ENCODE results near the gene NOP58. TPM values are rescaled to one million over a fixed set of nuclear protein-coding genes. Genes with fewer than 3 reads are reported as not detected.

Gene NOP58, protein sequence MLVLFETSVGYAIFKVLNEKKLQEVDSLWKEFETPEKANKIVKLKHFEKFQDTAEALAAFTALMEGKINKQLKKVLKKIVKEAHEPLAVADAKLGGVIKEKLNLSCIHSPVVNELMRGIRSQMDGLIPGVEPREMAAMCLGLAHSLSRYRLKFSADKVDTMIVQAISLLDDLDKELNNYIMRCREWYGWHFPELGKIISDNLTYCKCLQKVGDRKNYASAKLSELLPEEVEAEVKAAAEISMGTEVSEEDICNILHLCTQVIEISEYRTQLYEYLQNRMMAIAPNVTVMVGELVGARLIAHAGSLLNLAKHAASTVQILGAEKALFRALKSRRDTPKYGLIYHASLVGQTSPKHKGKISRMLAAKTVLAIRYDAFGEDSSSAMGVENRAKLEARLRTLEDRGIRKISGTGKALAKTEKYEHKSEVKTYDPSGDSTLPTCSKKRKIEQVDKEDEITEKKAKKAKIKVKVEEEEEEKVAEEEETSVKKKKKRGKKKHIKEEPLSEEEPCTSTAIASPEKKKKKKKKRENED
- total RNA-seq, result 58.2 and 66.0 TPM in 2 replicates

DNA sequence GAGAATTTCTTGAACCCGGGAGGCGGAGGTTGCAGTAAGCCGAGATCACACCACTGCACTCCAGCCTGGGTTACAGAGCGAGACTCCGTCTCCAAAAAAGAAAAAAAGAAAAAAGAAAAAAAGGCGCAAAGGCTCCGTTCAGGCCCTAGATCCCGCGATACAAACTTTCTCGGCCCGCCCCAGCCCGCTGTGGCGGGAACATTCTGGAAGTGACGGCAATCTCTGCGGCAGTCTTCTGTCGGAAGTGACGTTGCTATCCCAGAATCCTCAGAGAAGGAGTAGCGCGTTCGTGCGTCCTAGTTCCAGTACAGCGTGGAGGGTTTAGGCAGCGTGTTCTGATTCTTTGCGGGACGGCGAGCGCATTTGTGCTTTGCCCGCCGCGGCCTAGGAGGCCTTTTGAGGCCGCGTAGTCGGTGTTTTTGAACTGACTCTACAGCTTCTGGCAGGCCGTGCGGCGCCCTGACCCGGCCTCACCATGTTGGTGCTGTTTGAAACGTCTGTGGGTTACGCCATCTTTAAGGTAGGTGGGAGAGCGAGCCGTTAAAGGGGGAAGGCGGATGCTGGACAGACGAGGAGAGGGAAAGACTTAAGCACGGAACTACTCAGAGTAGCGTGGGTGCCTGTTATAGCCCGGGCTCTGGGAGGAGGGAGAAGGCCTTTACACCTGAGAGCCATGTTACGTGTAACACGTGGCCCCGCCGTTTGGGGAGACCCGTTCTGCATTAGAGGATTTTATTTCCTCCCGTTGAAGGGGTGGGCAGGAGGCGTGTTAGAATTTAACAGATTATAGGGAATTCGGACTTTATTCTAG is at the start of gene NOP58:
NOP58 (plus strand) TSS at position 297 of the 811 bp plus-strand sequence; CDS start at position 476, 179 bp downstream.

DNA sequence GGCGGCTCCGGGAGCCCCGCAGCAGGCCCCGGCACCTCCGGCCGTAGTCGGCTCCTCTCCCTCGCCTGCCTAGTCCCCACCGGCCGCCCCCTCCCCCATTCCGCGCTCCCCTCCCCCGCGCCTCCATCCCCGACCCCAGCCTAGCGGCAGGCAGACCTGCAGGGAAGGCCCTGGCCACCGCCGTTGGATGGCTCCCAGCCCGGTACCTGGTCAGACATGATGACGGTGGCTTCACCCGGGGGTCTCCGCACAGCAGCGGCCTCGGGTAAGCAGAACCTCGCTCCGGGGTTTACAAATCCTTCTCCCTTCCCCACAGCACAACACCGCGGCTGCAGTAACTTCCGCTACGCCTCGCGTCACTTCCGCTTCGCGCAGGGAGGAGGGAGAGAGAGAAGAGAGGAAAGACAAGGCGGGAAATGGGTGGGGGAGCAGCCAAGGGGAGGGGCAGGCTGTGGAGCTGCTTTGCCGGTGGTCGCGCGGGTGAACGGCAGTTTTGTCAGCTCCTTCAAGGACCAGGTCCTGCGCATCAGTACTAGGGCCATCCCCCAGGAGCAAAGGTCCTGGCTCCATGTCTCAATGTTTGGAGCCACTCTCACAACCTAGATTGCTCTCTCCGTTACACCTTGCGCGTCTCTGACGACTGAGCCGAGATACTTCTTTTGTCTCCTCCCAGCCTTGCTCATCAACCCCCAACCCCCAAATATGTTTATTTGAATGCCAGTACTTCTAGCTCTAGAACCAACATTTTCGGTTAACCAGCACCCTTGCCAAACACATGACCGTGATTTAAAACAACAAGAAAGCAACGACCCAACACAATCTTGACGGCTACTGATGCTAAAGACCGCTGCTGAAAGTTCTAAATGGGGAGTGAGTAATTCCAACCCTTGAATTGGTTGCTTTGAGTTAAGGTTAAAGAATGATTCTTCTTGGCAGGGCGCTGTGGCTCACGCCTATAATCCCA is 27.0 kb upstream of the NOP58 start, which contains the start of gene SUMO1:
SUMO1 (minus strand) TSS at position 364 of the 964 bp plus-strand sequence; CDS start at position 218, 146 bp downstream.

Other genes with a start within 250 kb of the NOP58 start
- 0.36 and 0.85 TPM in 2 replicates for gene FZD7, start 231.9 kb upstream of the NOP58 start, total RNA-seq
- not detected in 2 replicates for gene KIAA2012, start 192.5 kb upstream of the NOP58 start, total RNA-seq
- 96.3 and 104 TPM in 2 replicates for gene SUMO1, start 27.2 kb upstream of the NOP58 start, total RNA-seq
- gene BMPR2, start 110.6 kb downstream of the NOP58 start, total RNA-seq, result 29.6 and 32.5 TPM in 2 replicates

Measured in endothelial cell of coronary artery (primary cell).